ENCODE measurements around the gene DNAAF5. TPM values are rescaled to one million over a fixed set of nuclear protein-coding genes. Genes with fewer than 3 reads are reported as not detected.
"Not testable (repeated sequence)": the region's sequence is repeated elsewhere in the genome, so short reads cannot be mapped to it uniquely, and the experiment has no call there.

Gene DNAAF5
- total RNA-seq, 2 experiments from 2014 or later: 36.4 to 36.8 TPM

- Mint-ChIP-seq H3K27me3 (no peaks in the 10 kb centered on the region), H3K27ac (no peak overlapping the region), H3K4me1 (ENCODE audit: low read depth) (no peaks in the 10 kb centered on the region), H3K9me3 (no peaks in the 10 kb centered on the region), H3K36me3 (ENCODE audit: low read depth) (no peaks in the 10 kb centered on the region), H3K4me3 (no peak overlapping the region)
- CTCF ChIA-PET: no interaction called here
- POLR2A ChIA-PET: interaction anchor here (1.0 kb wide), 1 partner anchor 11 kb away, joined by 6 read pairs; no protein-coding TSS in a partner anchor
- no peak for ATAC-seq
- intact Hi-C loops (cut with micrococcal nuclease): no loop called here
- no peak for TF ChIP-seq CTCF (IDR thresholded peaks at IDR 0.05)
- DNase-seq: no peak
These were observed 74.2 kb downstream of the DNAAF5 start for GRCh38 chr7:800692-801091.

DNA sequence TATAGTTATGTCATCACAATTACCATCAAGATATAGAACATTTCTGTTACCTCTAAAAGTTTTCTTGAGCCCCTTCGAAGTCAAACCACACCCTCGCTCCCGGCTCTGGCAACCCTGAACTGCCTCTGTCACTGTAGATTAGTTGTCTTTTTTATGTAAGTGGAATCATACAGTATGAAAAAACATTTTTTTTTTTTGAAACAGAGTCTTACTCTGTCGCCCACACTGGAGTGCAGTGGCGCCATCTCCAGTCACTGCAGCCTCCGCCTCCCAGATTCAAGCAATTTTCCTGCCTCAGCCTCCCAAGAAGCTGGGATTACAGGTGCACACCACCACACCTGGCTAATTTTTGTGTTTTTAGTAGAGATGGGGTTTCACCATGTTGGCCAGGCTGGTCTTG lies 74.9 kb downstream of the DNAAF5 start:
- DNase-seq; H3K27me3 Mint-ChIP-seq; POLR2A ChIA-PET; H3K4me3 Mint-ChIP-seq; H3K9me3 Mint-ChIP-seq; H3K27ac Mint-ChIP-seq; H3K36me3 Mint-ChIP-seq (ENCODE audit: low read depth); ATAC-seq; intact Hi-C loops (cut with micrococcal nuclease); H3K4me1 Mint-ChIP-seq (ENCODE audit: low read depth): not testable (repeated sequence)
- CTCF ChIA-PET: interaction anchor here (1.2 kb wide), 1 partner anchor 72 kb away, joined by 3 read pairs; no protein-coding TSS in a partner anchor

GRCh38 chr7:801940-802381 lies 75.5 kb downstream of the DNAAF5 start:
- Mint-ChIP-seq H3K36me3 (ENCODE audit: low read depth) (no peaks in the 10 kb centered on the region), H3K4me3 (no peak overlapping the region), H3K27ac (no peak overlapping the region), H3K9me3 (no peaks in the 10 kb centered on the region), H3K27me3 (no peaks in the 10 kb centered on the region), H3K4me1 (ENCODE audit: low read depth) (no peaks in the 10 kb centered on the region)
- ChIA-PET POLR2A (interaction anchor here (0.9 kb wide), 1 partner anchor 16 kb away, joined by 4 read pairs; no protein-coding TSS in a partner anchor), CTCF (interaction anchor here (1.2 kb wide), 1 partner anchor 71 kb away, joined by 3 read pairs; no protein-coding TSS in a partner anchor)
- intact Hi-C loops (cut with micrococcal nuclease): no loop called here
- TF ChIP-seq CTCF (IDR thresholded peaks at IDR 0.05): no peak
- ATAC-seq (no peak), DNase-seq (no peak)

- Mint-ChIP-seq H3K9me3 (no peaks in the 10 kb centered on the region), H3K27ac (no peak overlapping the region), H3K4me3 (no peak overlapping the region), H3K27me3 (no peaks in the 10 kb centered on the region), H3K36me3 (ENCODE audit: low read depth) (no peaks in the 10 kb centered on the region), H3K4me1 (ENCODE audit: low read depth) (no peaks in the 10 kb centered on the region)
- intact Hi-C loops (cut with micrococcal nuclease): no loop called here
- POLR2A ChIA-PET: interaction anchor here (0.9 kb wide), 1 partner anchor 16 kb away, joined by 4 read pairs; no protein-coding TSS in a partner anchor
- no peak for ATAC-seq
- no peak for TF ChIP-seq CTCF (IDR thresholded peaks at IDR 0.05)
- no peak for DNase-seq
- CTCF ChIA-PET: interaction anchor here (1.2 kb wide), 1 partner anchor 71 kb away, joined by 3 read pairs; no protein-coding TSS in a partner anchor
These were observed 76.2 kb downstream of the DNAAF5 start for GRCh38 chr7:802500-803242.

DNA sequence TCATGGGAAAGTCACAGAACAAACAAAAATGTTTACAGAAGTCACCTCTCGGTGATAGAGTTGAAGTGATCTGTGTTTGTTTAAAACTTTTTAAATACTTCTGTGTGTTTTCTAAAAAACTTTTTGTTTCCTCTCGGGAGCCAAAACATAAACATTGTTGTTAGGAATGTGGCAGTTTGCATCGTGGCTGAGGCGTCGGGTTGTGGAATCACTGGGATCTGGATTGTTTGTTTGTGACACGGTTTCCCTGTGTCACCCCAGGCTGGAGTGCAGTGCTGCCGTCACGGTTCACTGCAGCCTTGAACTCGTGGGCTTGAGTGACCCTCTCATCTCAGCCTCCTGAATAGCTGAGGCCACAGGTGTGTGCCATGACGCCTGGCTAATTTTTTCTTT lies 76.7 kb downstream of the DNAAF5 start:
- TF ChIP-seq CTCF (IDR thresholded peaks at IDR 0.05): no peak
- H3K27me3 Mint-ChIP-seq: no peaks in the 10 kb centered on the region
- intact Hi-C loops (cut with micrococcal nuclease): no loop called here
- no peaks in the 10 kb centered on the region for H3K4me1 Mint-ChIP-seq (ENCODE audit: low read depth)
- ATAC-seq: no peak
- H3K4me3 Mint-ChIP-seq: no peak overlapping the region
- ChIA-PET CTCF (no interaction called here), POLR2A (no interaction called here)
- no peaks in the 10 kb centered on the region for H3K36me3 Mint-ChIP-seq (ENCODE audit: low read depth)
- H3K9me3 Mint-ChIP-seq: no peaks in the 10 kb centered on the region
- no peak overlapping the region for H3K27ac Mint-ChIP-seq
- no peak for DNase-seq

DNA sequence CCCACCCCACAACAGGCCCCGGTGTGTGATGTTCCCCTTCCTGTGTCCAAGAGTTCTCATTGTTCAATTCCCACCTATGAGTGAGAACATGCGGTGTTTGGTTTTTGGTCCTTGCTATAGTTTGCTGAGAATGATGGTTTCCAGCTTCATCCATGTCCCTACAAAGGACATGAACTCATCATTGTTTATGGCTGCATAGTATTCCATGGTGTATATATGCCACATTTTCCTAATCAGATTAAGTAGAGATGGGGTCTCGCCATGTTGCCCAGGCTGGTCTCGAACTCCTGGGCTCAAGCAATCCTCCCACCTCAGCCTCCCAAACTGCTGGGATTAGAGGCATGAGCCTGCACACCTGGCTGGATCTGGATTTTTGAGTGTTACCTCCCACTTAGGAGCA lies 77.3 kb downstream of the DNAAF5 start:
- DNase-seq; H3K36me3 Mint-ChIP-seq (ENCODE audit: low read depth); H3K9me3 Mint-ChIP-seq; POLR2A ChIA-PET; H3K4me1 Mint-ChIP-seq (ENCODE audit: low read depth); H3K27ac Mint-ChIP-seq; intact Hi-C loops (cut with micrococcal nuclease); CTCF ChIA-PET; ATAC-seq; H3K27me3 Mint-ChIP-seq; H3K4me3 Mint-ChIP-seq: not testable (repeated sequence)

Data from activated CD8-positive, alpha-beta T cell treated with anti-CD3 and anti-CD28 coated beads for 36 hours (primary cell).